GM08714 (cell line): ENCODE measurements around the gene CCDC3.

Source experiments
- H3K4me3 ChIP-seq: fragments of 200-500 bp; sonication (Bioruptor generic); 2 replicates; pipeline ENCODE4 v1.5.1; 2014; ENCODE audit warnings: mild to moderate bottlenecking, low read length, inconsistent platforms
- ZNF274 ChIP-seq: IDR thresholded peaks from 2 replicates; pipeline ENCODE4 v1.6.1; 2012; ENCODE audit warnings: mild to moderate bottlenecking, low read depth, low read length

The CCDC3 gene

GRCh38 chr10:12908773-12909172, 92.7 kb downstream of the CCDC3 start:
- H3K4me3 ChIP-seq: no peak overlapping the region
- TF ChIP-seq ZNF274: no peak

- TF ChIP-seq ZNF274: no peak
- H3K4me3 ChIP-seq: no peak overlapping the region
Measured at GRCh38 chr10:12907656-12908055, 93.9 kb downstream of the CCDC3 start.

DNA sequence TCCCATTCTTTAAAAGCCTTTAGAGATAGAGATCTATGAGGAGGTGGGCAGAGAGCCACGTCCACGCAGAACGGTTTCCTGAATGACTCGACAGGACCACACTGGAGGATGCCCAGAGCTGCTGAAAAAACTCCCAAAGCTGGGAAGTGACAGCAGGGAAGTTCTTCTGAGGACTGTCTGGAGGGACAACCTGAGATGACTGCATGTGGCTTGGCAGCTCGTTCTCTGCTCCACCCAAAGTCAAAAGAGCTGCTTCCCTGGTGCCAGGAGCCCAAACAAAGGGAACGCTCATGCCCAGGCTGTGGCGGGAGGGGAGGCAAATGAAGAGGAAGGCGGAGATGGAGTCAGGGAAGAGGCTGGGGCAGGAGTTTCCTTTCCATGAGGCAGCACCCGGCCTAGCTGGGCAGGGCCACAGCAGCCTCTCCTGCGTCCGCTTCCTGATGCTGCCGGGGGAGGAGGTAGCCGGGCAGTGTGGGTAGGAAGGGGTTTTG, 95.4 kb downstream of the CCDC3 start:
- TF ChIP-seq ZNF274: no peak
- no peak overlapping the region for H3K4me3 ChIP-seq

- no peak for TF ChIP-seq ZNF274
- H3K4me3 ChIP-seq: no peak overlapping the region
Measured at GRCh38 chr10:12905067-12905466, 96.4 kb downstream of the CCDC3 start.

- no peak for TF ChIP-seq ZNF274
- H3K4me3 ChIP-seq: no peak overlapping the region
Measured at GRCh38 chr10:12902851-12903358, 98.6 kb downstream of the CCDC3 start.

- TF ChIP-seq ZNF274: no peak
Measured at GRCh38 chr10:12902135-12902572, 99.4 kb downstream of the CCDC3 start.

DNA sequence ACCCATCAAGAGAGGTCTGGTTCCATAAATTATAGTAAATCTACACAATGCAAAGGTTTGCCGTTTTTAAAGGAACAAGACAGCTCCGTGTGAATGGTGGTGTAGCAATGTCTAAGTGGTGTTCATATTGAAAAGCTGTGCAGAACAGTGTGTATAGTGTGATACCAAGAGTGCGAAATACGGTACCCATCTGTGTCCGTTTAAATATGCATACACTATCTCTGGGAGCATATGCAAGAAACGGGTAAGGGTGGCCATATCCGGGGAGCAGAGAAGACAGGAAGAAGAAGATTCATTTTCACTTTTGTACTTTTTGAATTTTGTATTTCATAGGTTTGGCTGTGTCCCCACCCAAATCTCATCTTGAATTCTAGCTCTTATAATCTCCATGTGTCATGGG, 102.0 kb downstream of the CCDC3 start:
- no peak for TF ChIP-seq ZNF274
- H3K4me3 ChIP-seq: no peak overlapping the region

More at GRCh38 chr10:12902135-12902572, 99.4 kb downstream of the CCDC3 start:
- H3K4me3 ChIP-seq: no peak overlapping the region

GRCh38 chr10:12898271-12898670, 103.2 kb downstream of the CCDC3 start:
- no peak overlapping the region for H3K4me3 ChIP-seq
- TF ChIP-seq ZNF274: no peak

GRCh38 chr10:12897278-12897677, 104.2 kb downstream of the CCDC3 start:
- TF ChIP-seq ZNF274: no peak
- H3K4me3 ChIP-seq: no peak overlapping the region

GRCh38 chr10:12896251-12896650, 105.3 kb downstream of the CCDC3 start:
- no peak overlapping the region for H3K4me3 ChIP-seq
- no peak for TF ChIP-seq ZNF274

DNA sequence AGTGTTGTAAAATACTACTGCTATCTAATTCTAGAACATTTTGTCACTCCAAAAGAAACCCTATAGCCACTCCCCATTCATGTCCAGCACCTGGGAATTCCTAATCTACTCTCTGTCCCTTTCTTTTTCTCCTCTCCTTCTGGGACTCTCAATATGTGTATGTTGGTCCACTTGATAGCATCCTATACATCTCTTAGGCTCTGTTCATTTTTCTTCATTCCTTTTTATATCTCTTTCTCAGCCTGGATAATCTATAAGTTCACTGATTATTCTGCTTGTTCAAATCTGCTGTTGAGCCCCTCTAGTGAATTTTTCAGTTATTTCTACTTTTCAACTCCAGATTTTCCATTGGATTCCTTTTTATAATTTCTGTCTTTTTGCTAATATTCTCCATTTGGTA, 108.6 kb downstream of the CCDC3 start:
- H3K4me3 ChIP-seq: no peak overlapping the region
- TF ChIP-seq ZNF274: no peak

DNA sequence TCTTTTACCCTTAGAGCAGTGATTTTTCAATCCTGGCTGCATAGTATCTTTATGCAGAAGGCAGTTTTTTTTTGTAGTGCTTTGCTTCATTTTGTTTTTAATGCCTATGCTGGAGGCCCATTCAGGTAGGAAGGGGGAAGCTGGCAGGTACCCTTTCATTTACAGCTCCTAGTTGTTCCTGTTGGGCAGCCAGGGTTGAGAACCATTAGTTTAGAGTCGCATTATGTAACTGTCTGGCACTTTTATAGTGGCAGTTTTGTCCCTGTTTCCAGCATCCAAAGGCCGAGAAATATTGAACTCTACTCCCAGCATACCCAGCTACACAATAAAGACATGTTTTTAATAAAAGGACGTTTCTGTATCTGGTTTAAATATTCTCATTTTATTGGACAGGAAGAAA, 110.6 kb downstream of the CCDC3 start:
- no peak for TF ChIP-seq ZNF274
- no peak overlapping the region for H3K4me3 ChIP-seq

GRCh38 chr10:12888470-12888869, 113.0 kb downstream of the CCDC3 start:
- TF ChIP-seq ZNF274: no peak
- H3K4me3 ChIP-seq: no peak overlapping the region

DNA sequence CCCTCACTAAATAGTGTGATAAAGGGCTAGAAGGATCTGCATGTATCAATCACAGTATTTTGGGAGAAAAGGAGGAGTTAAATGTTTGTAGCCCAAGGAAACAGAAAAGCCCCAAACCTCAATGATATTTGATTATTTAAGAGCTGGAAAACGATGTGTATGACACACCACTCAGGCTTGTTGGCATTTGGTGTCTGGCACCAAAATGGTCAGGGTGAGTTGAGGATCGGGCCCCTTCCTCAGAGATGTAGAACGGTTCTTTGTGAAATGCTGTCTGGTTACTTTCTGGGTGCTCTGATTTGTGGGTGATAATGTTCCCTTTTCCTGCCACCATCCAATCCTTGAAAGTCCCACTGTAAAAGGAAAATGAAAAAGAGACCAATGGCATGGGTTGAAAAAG, 113.7 kb downstream of the CCDC3 start:
- no peak for TF ChIP-seq ZNF274
- no peak overlapping the region for H3K4me3 ChIP-seq

DNA sequence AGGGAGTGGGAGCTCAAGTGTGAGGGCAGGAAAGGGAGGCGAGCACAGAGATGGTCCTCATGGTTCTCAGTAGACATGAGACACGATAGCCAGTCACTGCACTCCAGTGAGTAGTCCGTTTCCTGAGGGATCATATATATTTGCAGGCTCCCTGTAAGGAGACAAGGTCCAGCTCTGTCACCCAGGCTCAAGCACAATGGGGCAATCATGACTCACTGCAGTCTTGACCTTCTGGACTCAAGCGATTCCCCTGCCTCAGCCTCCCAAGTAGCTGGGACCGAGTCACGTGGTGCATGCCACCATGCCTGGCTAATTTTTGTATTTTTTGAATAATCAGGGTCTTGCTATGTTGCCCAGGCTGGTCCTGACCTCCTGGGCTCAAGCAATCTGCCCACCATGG, 116.7 kb downstream of the CCDC3 start:
- no peak for TF ChIP-seq ZNF274
- no peak overlapping the region for H3K4me3 ChIP-seq

GRCh38 chr10:12880423-12880822, 121.1 kb downstream of the CCDC3 start:
- H3K4me3 ChIP-seq: no peak overlapping the region
- TF ChIP-seq ZNF274: no peak
